SK-N-SH treated with all-trans-retinoic acid at 6 μM for 48 hours (cell line): Measurements from ENCODE around the gene LZTR1.

Experiments used
- ATAC-seq: fragments of 200-7000 bp; cut with Tn5 transposase; 3 replicates; pipeline ENCODE4 v1.9.1; 2020; ENCODE audit warnings: mild to moderate bottlenecking, moderate library complexity
- ARNTL ChIP-seq: fragments of 450-650 bp; formaldehyde crosslinking; IDR thresholded peaks from 2 replicates; pipeline ENCODE4 v1.5.0; 2020; ENCODE audit warnings: low read depth, mild to moderate bottlenecking, moderate library complexity, borderline replicate concordance
- BACH2 ChIP-seq: fragments of 250-450 bp; sonication (Bioruptor Pico); IDR thresholded peaks from 2 replicates; pipeline ENCODE4 v1.9.0; 2021; ENCODE audit warnings: mild to moderate bottlenecking, borderline replicate concordance
- CREB5 ChIP-seq: fragments of 250-450 bp; sonication (Bioruptor Pico); IDR thresholded peaks from 2 replicates; pipeline ENCODE4 v1.5.1; 2020; ENCODE audit warnings: low read depth, mild to moderate bottlenecking, moderate library complexity
- CSDC2 ChIP-seq: fragments of 250-450 bp; sonication (Bioruptor Pico); IDR thresholded peaks from 2 replicates; pipeline ENCODE4 v1.5.0; 2020; ENCODE audit warnings: mild to moderate bottlenecking, moderate library complexity
- CSRNP3 ChIP-seq: fragments of 250-450 bp; sonication (Bioruptor Pico); IDR thresholded peaks from 2 replicates; pipeline ENCODE4 v1.5.1; 2021; ENCODE audit warnings: mild to moderate bottlenecking, moderate library complexity
- GLIS3 ChIP-seq: fragments of 250-450 bp; sonication (Bioruptor Pico); IDR thresholded peaks from 2 replicates; pipeline ENCODE4 v1.5.0; 2020; ENCODE audit warnings: mild to moderate bottlenecking, moderate library complexity
- ISL1 ChIP-seq: fragments of 250-450 bp; sonication (Bioruptor Pico); IDR thresholded peaks from 2 replicates; pipeline ENCODE4 v2.1.2; 2022; ENCODE audit warnings: mild to moderate bottlenecking, moderate library complexity
- OSR1 ChIP-seq: fragments of 250-450 bp; sonication (Bioruptor Pico); IDR thresholded peaks from 2 replicates; pipeline ENCODE4 v1.8.0; 2022; ENCODE audit warnings: moderate library complexity, mild to moderate bottlenecking, inconsistent platforms
- PATZ1 ChIP-seq: fragments of 250-450 bp; sonication (Bioruptor Pico); IDR thresholded peaks from 2 replicates; pipeline ENCODE4 v1.8.0; 2020; ENCODE audit warnings: mild to moderate bottlenecking, moderate library complexity, borderline replicate concordance
- POU6F1 ChIP-seq: fragments of 250-450 bp; sonication (Bioruptor Pico); IDR thresholded peaks from 2 replicates; pipeline ENCODE4 v1.8.0; 2021; ENCODE audit warnings: low read depth, mild to moderate bottlenecking, moderate library complexity, borderline replicate concordance
- PPARA ChIP-seq: fragments of 250-450 bp; sonication (Bioruptor Pico); IDR thresholded peaks from 2 replicates; pipeline ENCODE4 v1.5.0; 2020; ENCODE audit warnings: mild to moderate bottlenecking, borderline replicate concordance
- RARB ChIP-seq: fragments of 250-450 bp; sonication (Bioruptor Pico); IDR thresholded peaks from 2 replicates; pipeline ENCODE4 v1.8.0; 2021; ENCODE audit warnings: mild to moderate bottlenecking, moderate library complexity
- SNAI2 ChIP-seq: fragments of 250-450 bp; sonication (Bioruptor Pico); IDR thresholded peaks from 2 replicates; pipeline ENCODE4 v1.5.0; 2020; ENCODE audit warnings: mild to moderate bottlenecking, moderate library complexity
- TCF4 ChIP-seq: fragments of 250-450 bp; sonication (Bioruptor Pico); IDR thresholded peaks from 2 replicates; pipeline ENCODE4 v1.8.0; 2021; ENCODE audit warnings: mild to moderate bottlenecking, moderate library complexity, borderline replicate concordance
- TOX ChIP-seq: fragments of 250-450 bp; sonication (Bioruptor Pico); IDR thresholded peaks from 2 replicates; pipeline ENCODE4 v1.8.0; 2021; ENCODE audit warnings: mild to moderate bottlenecking, moderate library complexity, borderline replicate concordance
- TSHZ2 ChIP-seq: fragments of 250-450 bp; sonication (Bioruptor Pico); IDR thresholded peaks from 2 replicates; pipeline ENCODE4 v1.5.0; 2020; ENCODE audit warnings: mild to moderate bottlenecking, moderate library complexity
- ZC3H10 ChIP-seq: fragments of 250-450 bp; sonication (Bioruptor Pico); IDR thresholded peaks from 2 replicates; pipeline ENCODE4 v1.5.1; 2021; ENCODE audit warnings: mild to moderate bottlenecking, moderate library complexity
- ZFP30 ChIP-seq: fragments of 450-650 bp; formaldehyde crosslinking; IDR thresholded peaks from 2 replicates; pipeline ENCODE4 v1.5.0; 2022; ENCODE audit warnings: mild to moderate bottlenecking, moderate library complexity
- ZNF565 ChIP-seq: fragments of 450-650 bp; formaldehyde crosslinking; conservative IDR thresholded peaks from 2 replicates; pipeline ENCODE4 v1.5.0; 2020; ENCODE audit warnings: low read depth, mild to moderate bottlenecking, moderate library complexity
- ZNF70 ChIP-seq: fragments of 450-650 bp; formaldehyde crosslinking; IDR thresholded peaks from 2 replicates; pipeline ENCODE4 v1.5.0; 2020; ENCODE audit warnings: mild to moderate bottlenecking, moderate library complexity
- ZNF8 ChIP-seq: fragments of 450-650 bp; formaldehyde crosslinking; IDR thresholded peaks from 2 replicates; pipeline ENCODE4 v1.5.0; 2020; ENCODE audit warnings: mild to moderate bottlenecking, moderate library complexity

LZTR1 gene

GRCh38 chr22:21032037-21032867 is 50.2 kb downstream of the LZTR1 start, which contains the start of gene SLC7A4:
SLC7A4 (minus strand) TSS chr22:21032561; CDS start chr22:21031812, 749 bp downstream.
- TF ChIP-seq BACH2 (CRISPR knock-in tag) (no peak), ZC3H10 (CRISPR knock-in tag) (no peak), ZNF565 (no peak), ISL1 (CRISPR knock-in tag) (no peak), ZFP30 (CRISPR knock-in tag) (no peak), TOX (CRISPR knock-in tag) (no peak), CREB5 (no peak), ZNF70 (CRISPR knock-in tag) (no peak), TSHZ2 (CRISPR knock-in tag) (no peak), PATZ1 (no peak), TCF4 (CRISPR knock-in tag) (no peak), RARB (CRISPR knock-in tag) (no peak), CSDC2 (CRISPR knock-in tag) (no peak), SNAI2 (CRISPR knock-in tag) (no peak), OSR1 (CRISPR knock-in tag) (no peak), ZNF8 (CRISPR knock-in tag) (no peak), POU6F1 (CRISPR knock-in tag) (no peak), CSRNP3 (CRISPR knock-in tag) (no peak)
- ATAC-seq, result no peak

- ATAC-seq, result no peak
- no peak for TF ChIP-seq CSDC2 (CRISPR knock-in tag)
- TF ChIP-seq TSHZ2 (CRISPR knock-in tag), result no peak
- no peak for TF ChIP-seq GLIS3 (CRISPR knock-in tag)
- no peak for TF ChIP-seq ARNTL (CRISPR knock-in tag)
- TF ChIP-seq PATZ1, result no peak
- no peak for TF ChIP-seq ZNF565
- TF ChIP-seq PPARA, result no peak
- TF ChIP-seq, all 23 proteins: peak for 0
These were observed 51.0 kb downstream of the LZTR1 start for GRCh38 chr22:21032868-21033688.
